ENCODE results near the gene BBS4.
"Not testable (repeated sequence)": the region's sequence is repeated elsewhere in the genome, so short reads cannot be mapped to it uniquely, and the experiment has no call there.

BBS4 gene

DNA sequence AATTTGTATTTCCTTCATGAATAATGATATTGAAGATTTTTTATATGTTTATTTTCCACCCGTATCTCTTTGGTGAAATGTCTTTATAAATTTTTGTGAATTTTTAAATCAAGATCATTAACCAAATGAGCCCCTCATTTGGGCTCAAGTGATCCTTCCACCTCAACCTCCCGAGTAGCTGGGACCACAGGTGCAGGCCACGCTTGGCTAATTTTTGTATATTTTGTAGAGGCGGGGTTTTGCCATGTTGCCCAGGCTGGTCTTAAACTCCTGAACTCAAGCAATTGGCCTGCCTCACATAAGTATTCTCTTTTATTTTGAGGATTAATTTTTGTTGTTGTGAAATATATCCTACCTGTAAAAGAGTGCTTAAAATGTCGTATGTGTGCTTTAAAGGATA lies 4.9 kb downstream of the BBS4 start:
- no peak for DNase-seq (ENCODE audit: low read depth, low spot score)
- no peak overlapping the region for H3K27ac ChIP-seq

GRCh38 chr15:72698938-72699337 lies 12.9 kb downstream of the BBS4 start:
- no peak for DNase-seq (ENCODE audit: low read depth, low spot score)
- H3K27ac ChIP-seq, result no peak overlapping the region

GRCh38 chr15:72700076-72700475 lies 14.1 kb downstream of the BBS4 start:
- H3K27ac ChIP-seq, result no peak overlapping the region
- DNase-seq (ENCODE audit: low read depth, low spot score), result peak; percentile 10

DNA sequence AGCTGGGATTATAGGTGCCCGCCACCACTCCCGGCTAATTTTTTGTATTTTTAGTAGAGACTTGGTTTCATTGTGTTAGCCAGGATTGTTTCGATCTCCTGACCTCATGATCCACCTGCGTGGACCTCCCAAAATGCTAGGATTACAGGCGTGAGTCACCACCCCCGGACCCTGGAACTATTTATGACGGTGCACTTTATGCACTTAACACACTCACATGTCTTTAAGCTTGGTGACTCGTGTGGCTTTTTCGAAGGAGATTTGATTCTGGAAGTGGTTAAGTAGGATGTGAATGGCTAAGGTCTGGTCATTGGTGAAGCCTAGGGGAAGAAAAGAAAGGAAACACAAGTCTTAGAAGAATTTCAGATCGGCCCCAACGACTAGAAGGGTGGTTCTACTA lies 20.3 kb downstream of the BBS4 start:
- H3K27ac ChIP-seq, result no peak overlapping the region
- DNase-seq (ENCODE audit: low read depth, low spot score), result no peak

- H3K27ac ChIP-seq; DNase-seq (ENCODE audit: low read depth, low spot score): not testable (repeated sequence)
These were observed 22.7 kb downstream of the BBS4 start for GRCh38 chr15:72708551-72709303.

DNA sequence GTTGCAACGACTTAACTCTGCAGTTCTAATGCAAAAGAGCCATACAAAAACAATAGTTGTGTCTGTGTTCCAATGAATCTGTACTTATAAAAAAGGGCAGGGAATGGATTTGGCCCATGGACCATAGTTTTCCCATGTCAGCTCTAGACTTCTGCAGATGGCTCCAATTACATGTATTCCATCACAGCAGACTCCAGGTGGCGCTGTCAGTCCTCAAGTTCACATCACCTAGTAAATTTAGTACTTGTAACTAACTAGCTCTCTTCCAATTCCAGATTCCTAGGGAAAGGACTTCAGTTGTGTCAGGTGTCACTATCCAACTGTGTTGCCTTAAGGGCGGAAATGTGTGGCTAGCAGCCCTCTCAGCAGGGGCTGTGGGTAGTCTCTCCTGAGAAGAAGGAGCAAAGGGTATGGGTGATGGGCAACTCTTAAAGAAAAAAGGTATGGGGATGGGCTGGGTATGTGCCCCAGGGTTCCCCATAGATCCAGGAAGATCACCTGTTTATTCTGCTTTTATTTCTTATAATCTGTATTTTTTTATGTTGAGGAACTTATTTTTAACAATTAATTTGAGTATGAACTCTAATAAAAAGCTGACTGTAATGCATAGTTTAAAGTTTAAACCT lies 36.2 kb downstream of the BBS4 start:
- DNase-seq (ENCODE audit: low read depth, low spot score), result peak; percentile 10

DNA sequence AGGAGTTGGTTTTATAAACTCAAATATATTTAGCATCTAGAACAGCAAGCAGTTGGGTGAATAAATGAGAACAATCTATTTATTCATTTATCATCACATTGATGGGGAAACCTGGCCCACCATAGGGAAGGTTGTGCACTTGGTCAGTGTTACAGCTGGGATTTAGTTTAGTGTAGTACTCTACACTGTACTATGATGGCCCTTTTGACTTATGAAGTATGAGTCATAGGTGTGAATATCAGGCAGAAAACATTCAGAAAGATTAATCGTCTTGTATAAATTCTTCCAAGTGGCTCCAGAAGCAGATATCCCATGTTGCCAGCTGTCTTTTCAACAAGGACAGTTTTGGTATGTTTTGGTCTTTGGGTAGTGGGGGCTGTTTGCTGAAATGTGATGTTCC lies 38.0 kb downstream of the BBS4 start:
- no peak for DNase-seq (ENCODE audit: low read depth, low spot score)
- no peak overlapping the region for H3K27ac ChIP-seq

More for the DNA sequence above, 36.2 kb downstream of the BBS4 start:
- H3K27ac ChIP-seq, result no peak overlapping the region

DNA sequence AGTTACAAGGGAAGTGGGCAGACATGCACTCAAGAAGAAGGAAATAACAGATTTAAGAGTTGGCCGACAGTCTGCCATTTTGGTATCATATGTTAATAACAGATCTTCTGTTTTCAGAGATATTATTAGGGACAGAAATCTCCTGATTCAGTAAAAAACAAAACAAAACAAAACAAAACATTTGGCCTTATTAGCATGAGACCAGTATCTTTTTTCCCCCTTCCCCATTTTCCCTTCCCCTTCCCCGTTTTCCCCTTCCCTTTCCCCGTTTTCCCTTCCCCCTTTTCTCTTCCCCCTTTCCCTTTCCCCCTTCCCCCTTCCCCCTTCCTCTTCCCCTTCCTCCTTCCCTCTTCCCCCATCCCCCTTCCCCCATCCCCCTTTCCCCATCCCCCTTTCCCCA lies 39.4 kb downstream of the BBS4 start:
- DNase-seq (ENCODE audit: low read depth, low spot score), result no peak
- H3K27ac ChIP-seq, result no peak overlapping the region

GRCh38 chr15:72725851-72726250 lies 39.8 kb downstream of the BBS4 start:
- not testable (repeated sequence) for DNase-seq (ENCODE audit: low read depth, low spot score); H3K27ac ChIP-seq

DNA sequence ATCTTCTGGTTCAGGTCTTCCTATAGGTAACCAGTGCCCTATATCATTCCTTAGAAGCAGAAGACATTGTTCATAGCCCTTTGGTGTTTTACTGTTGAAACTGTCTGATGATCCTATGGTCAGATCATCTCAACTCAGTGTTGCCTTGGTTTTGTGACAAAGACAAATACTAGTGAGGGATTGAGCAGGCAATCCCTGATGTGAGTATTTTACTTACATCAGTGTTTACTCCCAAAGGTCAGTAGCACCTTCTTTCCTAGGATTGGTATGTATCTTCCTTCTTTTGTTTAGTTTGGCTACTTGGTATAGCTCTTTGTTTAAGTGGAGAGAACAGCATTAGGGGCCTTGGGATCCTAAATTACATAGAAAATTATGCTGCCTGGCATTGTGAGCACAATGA lies 41.1 kb downstream of the BBS4 start:
- no peak overlapping the region for H3K27ac ChIP-seq

DNA sequence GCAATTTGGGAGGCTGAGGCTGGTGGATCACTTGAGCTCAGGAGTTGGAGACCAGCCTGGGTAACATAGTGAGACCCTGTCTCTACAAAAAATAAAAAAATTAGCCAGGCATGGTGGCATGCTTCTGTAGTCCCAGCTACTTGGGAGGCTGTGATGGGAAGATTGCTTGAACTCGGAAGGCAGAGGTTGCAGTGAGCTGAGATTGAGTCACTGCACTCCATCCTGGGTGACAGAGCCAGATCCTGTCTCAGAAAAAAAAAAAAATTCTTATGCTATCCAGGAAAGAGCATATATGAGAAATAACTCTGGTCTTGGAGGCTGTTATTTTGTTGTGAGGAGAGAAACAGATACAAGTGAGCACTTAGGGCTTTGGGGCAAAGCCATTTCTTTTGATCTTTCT lies 42.2 kb downstream of the BBS4 start:
- H3K27ac ChIP-seq; DNase-seq (ENCODE audit: low read depth, low spot score): not testable (repeated sequence)

More for the DNA sequence above, 41.1 kb downstream of the BBS4 start:
- DNase-seq (ENCODE audit: low read depth, low spot score), result no peak

DNA sequence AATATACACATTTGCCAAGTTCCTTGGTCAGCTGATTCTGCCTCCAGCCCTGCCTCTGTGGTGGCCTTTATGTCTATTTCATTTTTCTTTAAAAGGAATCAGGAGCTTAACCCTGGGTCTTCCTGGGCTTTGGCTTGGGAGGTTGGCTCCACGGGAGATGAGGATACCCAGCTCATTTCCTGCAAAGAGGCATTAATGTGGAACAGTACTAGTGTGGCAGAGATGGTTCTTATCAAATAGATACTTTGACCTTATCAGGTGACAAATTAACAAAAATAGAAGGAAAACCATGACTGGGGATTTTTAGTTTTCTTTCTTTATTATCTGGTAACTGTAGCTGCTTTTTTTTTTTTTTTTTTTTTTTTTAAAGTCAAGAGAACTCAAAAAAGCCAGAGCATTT lies 42.8 kb downstream of the BBS4 start:
- H3K27ac ChIP-seq, result no peak overlapping the region
- DNase-seq (ENCODE audit: low read depth, low spot score), result no peak

DNA sequence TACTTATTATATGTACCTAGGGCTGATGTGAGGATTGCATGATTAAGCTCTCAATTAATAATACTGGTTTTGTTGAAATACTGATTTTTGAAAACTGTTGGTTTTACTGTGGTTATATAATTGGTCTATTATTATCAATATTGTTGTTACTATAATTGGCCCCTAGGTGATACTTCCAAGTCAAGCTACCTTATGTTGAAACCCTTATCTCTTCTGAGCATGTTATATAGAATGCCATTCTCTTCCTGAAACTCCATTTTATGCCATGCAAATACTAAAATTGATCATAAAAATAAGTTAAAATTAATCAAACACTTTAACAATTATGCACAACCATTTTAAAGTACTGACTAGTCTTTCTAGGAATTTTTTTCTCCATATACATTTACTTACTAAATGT lies 46.1 kb downstream of the BBS4 start:
- DNase-seq (ENCODE audit: low read depth, low spot score), result no peak

GRCh38 chr15:72732516-72732915 lies 46.5 kb downstream of the BBS4 start:
- DNase-seq (ENCODE audit: low read depth, low spot score), result no peak
- H3K27ac ChIP-seq, result no peak overlapping the region

More for the DNA sequence above, 46.1 kb downstream of the BBS4 start:
- no peak overlapping the region for H3K27ac ChIP-seq

GRCh38 chr15:72733941-72734738 lies 48.1 kb downstream of the BBS4 start:
- no peak for DNase-seq (ENCODE audit: low read depth, low spot score)
- no peak overlapping the region for H3K27ac ChIP-seq

DNA sequence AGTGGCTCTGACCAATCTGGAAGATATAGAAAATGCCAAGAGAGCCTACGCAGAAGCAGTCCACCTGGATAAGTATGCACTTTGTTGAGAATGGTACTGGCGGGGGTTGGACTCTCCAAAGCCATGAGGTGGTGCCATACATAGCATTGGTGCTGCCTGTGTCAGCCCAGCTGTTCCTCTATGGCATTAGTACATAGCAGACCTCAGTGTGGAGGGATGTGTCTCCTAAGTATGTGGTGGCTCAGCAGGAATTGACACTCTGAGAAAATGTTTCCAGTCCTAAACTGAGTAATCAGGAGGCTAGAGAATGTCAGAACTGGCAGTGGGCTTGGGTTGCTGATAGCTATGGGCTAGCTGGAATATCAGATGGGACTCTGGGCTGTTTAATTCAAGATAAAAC lies 49.1 kb downstream of the BBS4 start:
- H3K27ac ChIP-seq, result no peak overlapping the region
- DNase-seq (ENCODE audit: low read depth, low spot score), result no peak

- H3K27ac ChIP-seq, result no peak overlapping the region
- no peak for DNase-seq (ENCODE audit: low read depth, low spot score)
These were observed 51.1 kb downstream of the BBS4 start for GRCh38 chr15:72737061-72737460.

DNA sequence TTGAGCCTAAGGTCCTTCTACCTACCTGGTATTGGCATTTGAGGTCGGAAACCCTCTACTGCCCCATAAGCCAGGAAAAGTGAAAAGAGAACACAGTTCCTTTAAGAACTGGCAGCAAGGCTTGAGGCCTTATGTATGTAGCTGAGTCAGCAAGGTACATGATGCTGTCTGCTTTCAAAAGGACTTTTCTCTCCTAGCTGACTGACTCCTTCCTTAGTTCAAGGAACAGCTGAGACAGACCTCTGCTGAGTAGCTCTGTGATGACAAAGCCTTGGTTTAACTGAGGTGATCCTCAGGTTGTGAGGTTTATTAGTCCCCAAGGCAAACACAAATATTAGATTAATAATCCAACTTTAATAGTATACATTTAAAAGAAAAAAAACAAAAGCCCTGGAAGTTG lies 51.7 kb downstream of the BBS4 start:
- no peak overlapping the region for H3K27ac ChIP-seq
- DNase-seq (ENCODE audit: low read depth, low spot score), result peak; percentile 6

DNA sequence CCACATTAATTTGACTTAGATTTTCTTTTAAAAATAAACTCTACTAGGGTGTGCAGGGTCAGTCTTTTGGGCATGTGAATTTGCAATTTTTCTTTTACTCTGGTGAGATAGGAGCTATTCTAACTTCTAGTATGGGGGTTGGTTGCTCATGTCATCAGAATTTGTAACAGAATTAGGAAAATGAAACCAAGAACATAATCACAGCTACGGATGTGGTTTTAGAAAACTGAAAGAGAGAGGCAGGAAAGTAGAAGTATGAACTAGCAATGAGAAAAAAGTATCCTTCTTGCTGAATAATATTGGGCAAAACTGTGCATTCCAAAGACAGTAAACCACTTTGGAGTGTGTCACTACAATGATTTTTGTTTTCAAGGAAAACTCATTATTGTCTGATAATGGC lies 54.2 kb downstream of the BBS4 start:
- no peak overlapping the region for H3K27ac ChIP-seq
- no peak for DNase-seq (ENCODE audit: low read depth, low spot score)

DNA sequence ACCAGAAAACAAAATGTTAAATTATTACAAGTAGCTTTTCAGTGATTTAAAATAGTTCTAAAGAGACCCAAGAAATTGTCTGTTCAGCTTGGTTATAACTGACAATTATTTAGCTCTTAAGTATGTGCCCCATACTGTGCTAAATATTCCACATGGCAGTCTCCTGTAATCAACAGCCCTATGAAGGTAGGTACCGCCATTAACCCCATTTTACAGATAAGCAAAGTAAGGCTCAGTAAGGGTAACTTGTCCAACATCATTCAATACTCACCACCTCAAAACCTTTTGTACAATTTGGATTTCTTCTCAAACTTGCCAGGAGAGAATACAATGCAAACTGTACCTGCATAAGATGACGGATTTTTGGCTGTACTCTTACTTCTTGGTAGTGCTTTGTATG lies 63.7 kb downstream of the BBS4 start:
- no peak for DNase-seq (ENCODE audit: low read depth, low spot score)
- no peak overlapping the region for H3K27ac ChIP-seq

DNA sequence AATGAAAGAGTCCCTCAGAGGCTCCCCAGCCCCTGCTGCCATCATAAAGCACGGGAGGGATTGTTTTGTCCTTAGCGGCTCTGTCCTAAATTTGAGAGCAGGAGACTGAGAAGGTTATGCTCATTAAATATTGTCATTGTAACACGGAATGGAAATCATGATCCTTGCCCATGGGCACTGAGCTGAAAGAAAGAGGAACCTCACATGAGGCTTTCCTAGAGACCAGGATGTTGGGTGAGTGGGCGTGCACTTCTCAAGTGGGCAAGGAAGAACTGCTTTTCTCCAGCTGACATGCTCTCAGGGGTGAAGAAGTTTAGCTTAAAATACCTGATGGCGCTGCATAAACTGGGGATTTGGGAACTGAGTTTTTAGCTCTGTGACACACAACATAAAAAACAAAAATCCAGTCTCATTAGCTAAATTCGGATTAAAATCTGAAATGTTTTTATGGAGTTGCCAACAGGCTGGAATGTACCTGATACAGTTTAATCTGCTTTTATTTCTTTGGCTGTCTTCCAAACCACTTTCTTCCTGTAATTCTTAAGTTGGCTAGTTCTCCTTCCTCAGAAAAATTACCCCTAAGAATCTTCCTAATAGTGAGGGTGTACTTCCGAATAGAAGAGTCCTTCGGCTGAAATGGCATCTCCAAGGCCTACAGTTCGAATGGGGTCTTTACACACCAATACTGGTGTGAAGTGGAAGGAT lies 65.9 kb downstream of the BBS4 start:
- no peak for DNase-seq (ENCODE audit: low read depth, low spot score)
- no peak overlapping the region for H3K27ac ChIP-seq

All from epithelial cell of prostate (primary cell).